ENCODE results near the gene FARP1.

FARP1 gene

DNA sequence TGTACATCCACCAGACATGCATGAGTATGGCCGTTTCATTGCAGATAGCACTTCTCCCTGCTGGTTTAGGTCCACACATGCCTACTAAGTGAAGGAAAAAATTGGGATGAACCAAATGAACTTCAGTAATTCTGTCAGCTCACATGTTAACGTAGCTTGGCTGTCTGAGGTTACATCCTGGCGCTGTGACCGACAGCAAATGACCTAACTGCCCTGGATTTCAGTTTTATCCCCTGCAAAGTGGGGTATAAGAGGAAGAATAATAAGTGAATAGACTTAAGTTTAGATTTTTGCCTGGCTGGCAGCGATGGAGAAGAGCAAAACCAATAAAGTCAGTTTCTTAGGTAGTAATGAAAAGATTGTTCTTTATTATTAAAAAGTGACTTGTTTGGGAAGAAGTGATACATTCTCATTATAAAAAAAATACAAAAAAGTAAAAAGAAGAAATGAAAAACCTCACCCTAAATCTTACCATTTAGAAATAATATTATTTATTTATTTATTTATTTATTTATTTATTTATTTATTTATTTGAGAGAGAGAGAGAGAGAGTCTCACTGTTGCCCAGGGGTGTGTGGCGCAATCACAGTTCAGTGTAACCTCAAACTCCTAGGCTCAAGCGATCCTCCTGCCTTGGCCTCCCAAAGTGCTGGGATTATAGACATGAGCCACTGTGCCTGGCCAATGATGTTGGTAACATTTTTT lies 38.4 kb downstream of the FARP1 start:
- TF ChIP-seq, protein P1, sequence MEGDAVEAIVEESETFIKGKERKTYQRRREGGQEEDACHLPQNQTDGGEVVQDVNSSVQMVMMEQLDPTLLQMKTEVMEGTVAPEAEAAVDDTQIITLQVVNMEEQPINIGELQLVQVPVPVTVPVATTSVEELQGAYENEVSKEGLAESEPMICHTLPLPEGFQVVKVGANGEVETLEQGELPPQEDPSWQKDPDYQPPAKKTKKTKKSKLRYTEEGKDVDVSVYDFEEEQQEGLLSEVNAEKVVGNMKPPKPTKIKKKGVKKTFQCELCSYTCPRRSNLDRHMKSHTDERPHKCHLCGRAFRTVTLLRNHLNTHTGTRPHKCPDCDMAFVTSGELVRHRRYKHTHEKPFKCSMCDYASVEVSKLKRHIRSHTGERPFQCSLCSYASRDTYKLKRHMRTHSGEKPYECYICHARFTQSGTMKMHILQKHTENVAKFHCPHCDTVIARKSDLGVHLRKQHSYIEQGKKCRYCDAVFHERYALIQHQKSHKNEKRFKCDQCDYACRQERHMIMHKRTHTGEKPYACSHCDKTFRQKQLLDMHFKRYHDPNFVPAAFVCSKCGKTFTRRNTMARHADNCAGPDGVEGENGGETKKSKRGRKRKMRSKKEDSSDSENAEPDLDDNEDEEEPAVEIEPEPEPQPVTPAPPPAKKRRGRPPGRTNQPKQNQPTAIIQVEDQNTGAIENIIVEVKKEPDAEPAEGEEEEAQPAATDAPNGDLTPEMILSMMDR (IDR thresholded peaks at IDR 0.05; ENCODE audit: poor library complexity, severe bottlenecking): no peak
- H3K27ac ChIP-seq (ENCODE audit: poor library complexity, severe bottlenecking): no peak overlapping the region
- no peaks in the 10 kb centered on the region for H3K4me1 ChIP-seq (ENCODE audit: insufficient read depth, poor library complexity, severe bottlenecking)
- DNase-seq (ENCODE audit: low spot score): no peak
- ATAC-seq (ENCODE audit: low read depth): no peak
- H3K27me3 ChIP-seq (ENCODE audit: insufficient read depth, poor library complexity, severe bottlenecking): no peaks in the 10 kb centered on the region
- H3K4me3 ChIP-seq (ENCODE audit: severe bottlenecking): no peak overlapping the region
- no peaks in the 10 kb centered on the region for H3K9me3 ChIP-seq (ENCODE audit: severe bottlenecking)
- H3K36me3 ChIP-seq (ENCODE audit: low read depth): no peaks in the 10 kb centered on the region; the same call in 1 of the 2 replicates

DNA sequence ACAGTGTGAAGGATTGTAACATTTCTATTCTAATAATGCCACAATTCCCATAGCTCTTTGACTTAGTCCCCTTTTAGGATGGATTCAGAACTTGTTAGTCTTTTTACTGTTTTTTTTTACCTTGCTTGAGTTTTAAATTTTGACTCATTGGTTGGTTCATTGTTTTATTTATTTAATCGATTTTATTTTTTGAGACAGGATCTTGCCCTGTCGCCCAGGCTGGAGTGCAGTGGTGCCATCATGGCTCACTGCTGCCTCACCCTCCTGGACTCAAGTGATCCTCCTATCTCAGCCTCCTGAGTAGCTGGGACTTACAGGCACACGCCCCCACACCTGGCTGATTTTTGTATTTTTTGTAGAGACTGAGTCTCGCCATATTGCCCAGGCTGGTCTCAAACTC lies 39.3 kb downstream of the FARP1 start:
- no peaks in the 10 kb centered on the region for H3K4me1 ChIP-seq (ENCODE audit: insufficient read depth, poor library complexity, severe bottlenecking)
- DNase-seq (ENCODE audit: low spot score): no peak
- H3K36me3 ChIP-seq (ENCODE audit: low read depth): no peaks in the 10 kb centered on the region; the same call in 1 of the 2 replicates
- no peak overlapping the region for H3K4me3 ChIP-seq (ENCODE audit: severe bottlenecking)
- H3K27ac ChIP-seq (ENCODE audit: poor library complexity, severe bottlenecking): no peak overlapping the region
- H3K9me3 ChIP-seq (ENCODE audit: severe bottlenecking): no peaks in the 10 kb centered on the region
- TF ChIP-seq, protein P1 (IDR thresholded peaks at IDR 0.05; ENCODE audit: poor library complexity, severe bottlenecking): no peak
- ATAC-seq (ENCODE audit: low read depth): no peak
- H3K27me3 ChIP-seq (ENCODE audit: insufficient read depth, poor library complexity, severe bottlenecking): no peaks in the 10 kb centered on the region

DNA sequence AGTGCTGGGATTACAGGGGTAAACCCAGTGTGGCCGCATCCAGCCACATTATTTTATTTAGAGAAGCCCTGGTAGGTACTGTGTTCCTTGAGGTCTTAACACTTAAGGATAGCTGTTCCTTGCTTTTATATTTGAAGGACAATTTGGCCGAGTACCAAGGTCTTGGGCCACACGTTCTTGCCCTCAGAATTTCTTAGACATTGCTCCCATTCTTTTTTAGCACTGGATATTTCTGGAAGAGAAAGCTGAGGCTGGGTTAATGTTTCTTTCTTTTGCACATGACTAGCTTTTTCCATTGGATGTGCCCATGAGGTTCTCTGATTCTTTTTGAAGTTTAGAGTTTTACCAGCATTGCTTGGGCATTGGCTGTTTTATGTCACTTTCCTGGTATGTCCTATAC lies 39.7 kb downstream of the FARP1 start:
- TF ChIP-seq, protein P1 (IDR thresholded peaks at IDR 0.05; ENCODE audit: poor library complexity, severe bottlenecking): no peak
- DNase-seq (ENCODE audit: low spot score) (no peak), ATAC-seq (ENCODE audit: low read depth) (no peak)
- no peak overlapping the region for H3K27ac ChIP-seq (ENCODE audit: poor library complexity, severe bottlenecking)
- H3K36me3 ChIP-seq (ENCODE audit: low read depth): no peaks in the 10 kb centered on the region; the same call in 1 of the 2 replicates
- no peaks in the 10 kb centered on the region for H3K27me3 ChIP-seq (ENCODE audit: insufficient read depth, poor library complexity, severe bottlenecking)
- H3K4me1 ChIP-seq (ENCODE audit: insufficient read depth, poor library complexity, severe bottlenecking): no peaks in the 10 kb centered on the region
- no peak overlapping the region for H3K4me3 ChIP-seq (ENCODE audit: severe bottlenecking)
- no peaks in the 10 kb centered on the region for H3K9me3 ChIP-seq (ENCODE audit: severe bottlenecking)

DNA sequence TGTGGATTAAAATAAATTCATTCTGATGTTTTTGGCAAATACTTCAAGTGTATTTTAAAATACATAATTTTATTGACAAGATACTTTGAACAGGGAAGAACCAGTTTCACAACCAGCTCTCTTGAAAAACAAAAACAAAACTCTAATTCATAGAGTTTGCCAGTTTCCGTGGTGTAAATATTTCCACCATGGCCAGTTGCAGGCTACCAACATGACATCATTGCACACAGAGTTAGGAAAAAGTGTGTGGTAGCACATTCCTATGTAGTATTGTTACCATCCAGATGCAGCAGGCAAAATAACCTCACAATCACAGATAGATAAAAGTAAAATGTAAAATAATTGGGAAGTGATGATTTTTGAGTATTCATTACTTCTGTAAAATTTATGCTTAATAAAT lies 41.9 kb downstream of the FARP1 start:
- no peaks in the 10 kb centered on the region for H3K27me3 ChIP-seq (ENCODE audit: insufficient read depth, poor library complexity, severe bottlenecking)
- ATAC-seq (ENCODE audit: low read depth): no peak
- DNase-seq (ENCODE audit: low spot score): no peak

More for the DNA sequence above, 41.9 kb downstream of the FARP1 start:
- Histone ChIP-seq H3K27ac (ENCODE audit: poor library complexity, severe bottlenecking) (no peak overlapping the region), H3K4me3 (ENCODE audit: severe bottlenecking) (no peak overlapping the region), H3K4me1 (ENCODE audit: insufficient read depth, poor library complexity, severe bottlenecking) (no peaks in the 10 kb centered on the region), H3K9me3 (ENCODE audit: severe bottlenecking) (no peaks in the 10 kb centered on the region), H3K36me3 (ENCODE audit: low read depth) (no peaks in the 10 kb centered on the region)
- TF ChIP-seq, protein P1 (IDR thresholded peaks at IDR 0.05; ENCODE audit: poor library complexity, severe bottlenecking): no peak

Data from RWPE2 (cell line).